Liver (tissue), 3 donors: Measurements from ENCODE around the gene NFATC1.

Experiments
- CTCF ChIP-seq: fragments of 150-350 bp; IDR thresholded peaks from 2 replicates; pipeline ENCODE4 v1.5.1; 2017; ENCODE audit warnings: improper control_type of control experiment, low read depth, low read length; ENCODE audit not compliant: missing input control
- HNF4A ChIP-seq, 2 donors: conservative IDR thresholded peaks; 2 replicates each; pipeline ENCODE4 v1.6.1; 2016; ENCODE audit warnings: antibody characterized with exemption in 2 of 2, mild to moderate bottlenecking in 2 of 2
- JUND ChIP-seq, 2 donors: IDR thresholded peaks; 2 replicates each; pipeline ENCODE4 v1.6.1; 2016; ENCODE audit warnings: antibody characterized with exemption in 2 of 2
- MAX ChIP-seq: IDR thresholded peaks from 2 replicates; pipeline ENCODE4 v1.6.1; 2016; ENCODE audit warnings: antibody characterized with exemption
- NR2F2 ChIP-seq: IDR thresholded peaks from 2 replicates; pipeline ENCODE4 v1.6.1; 2016; ENCODE audit warnings: antibody characterized with exemption
- REST ChIP-seq: IDR thresholded peaks from 2 replicates; pipeline ENCODE4 v1.6.1; 2016; ENCODE audit warnings: antibody characterized with exemption, mild to moderate bottlenecking
- SP1 ChIP-seq: IDR thresholded peaks from 2 replicates; pipeline ENCODE4 v1.6.1; 2018; ENCODE audit warnings: antibody characterized with exemption, mild to moderate bottlenecking
- TAF1 ChIP-seq: conservative IDR thresholded peaks from 2 replicates; pipeline ENCODE4 v1.6.1; 2016; ENCODE audit warnings: antibody characterized with exemption, mild to moderate bottlenecking
- TF ChIP-seq, protein P1 (sequence below): IDR thresholded peaks from 2 replicates; pipeline ENCODE4 v1.6.1; 2016; ENCODE audit warnings: antibody characterized with exemption
- donor health status: healthy.
- donor health status: healthy.

DNA sequence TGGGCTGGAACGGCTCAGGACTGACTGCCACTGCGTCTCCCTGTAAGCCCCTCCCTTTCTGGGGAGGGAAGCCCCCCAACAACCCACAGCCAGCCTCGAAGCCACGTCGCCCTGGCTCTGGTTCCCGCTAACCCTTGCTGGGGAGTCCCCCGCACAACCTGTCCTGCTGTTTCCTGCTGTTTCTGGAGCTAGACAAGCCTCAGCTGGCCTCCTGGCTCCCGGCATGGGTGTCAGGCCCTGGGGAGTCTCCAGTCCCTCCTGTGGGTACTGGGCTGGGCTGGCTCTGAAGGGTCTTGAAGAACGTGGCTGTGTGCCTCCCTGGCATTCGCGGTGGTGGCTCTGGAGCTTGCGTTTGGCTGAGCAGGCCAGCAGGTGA is 20.9 kb downstream of the NFATC1 start:
- no peak for TF ChIP-seq CTCF
- no peak for TF ChIP-seq MAX
- no peak for TF ChIP-seq REST
- TF ChIP-seq JUND (IDR thresholded peaks at IDR 0.05) = no peak
- TF ChIP-seq TAF1 = no peak
- TF ChIP-seq, protein P1, sequence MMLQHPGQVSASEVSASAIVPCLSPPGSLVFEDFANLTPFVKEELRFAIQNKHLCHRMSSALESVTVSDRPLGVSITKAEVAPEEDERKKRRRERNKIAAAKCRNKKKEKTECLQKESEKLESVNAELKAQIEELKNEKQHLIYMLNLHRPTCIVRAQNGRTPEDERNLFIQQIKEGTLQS = no peak
- no peak for TF ChIP-seq SP1
- TF ChIP-seq NR2F2 = no peak
- TF ChIP-seq HNF4A (conservative IDR thresholded peaks at IDR 0.05) = no peak
